Naive thymus-derived CD8-positive, alpha-beta T cell (primary cell): Measurements from ENCODE around the gene RNF17. TPM values are rescaled to one million over a fixed set of nuclear protein-coding genes. Genes with fewer than 3 reads are reported as not detected.
"Not testable (repeated sequence)": the region's sequence is repeated elsewhere in the genome, so short reads cannot be mapped to it uniquely, and the experiment has no call there.

Source experiments
- ATAC-seq, 2 donors: fragments of 150-1000 bp; cut with Tn5 transposase in 1 of 2; sonication (Bioruptor Pico), chemical (Tn5 transposase) in 1 of 2; 1 replicate in 1 of 2; 2 replicates in 1 of 2; pipeline ENCODE4 v1.10.0; 2021; ENCODE audit warnings: mild to moderate bottlenecking in 2 of 2, moderate library complexity in 2 of 2
- POLR2A ChIA-PET: fragments of 350-600 bp; sonication (Branson Sonifier 250); formaldehyde crosslinking; loops from one replicate; lab custom pipeline; 2021; ENCODE audit warnings: antibody characterized with exemption; lab: Charles Lee
- DNase-seq, 10 donors: peaks; one replicate each; pipeline versions ENCODE4 v3.0.0 to v3.0.0-alpha.2; 2020 to 2022
- H3K27ac Mint-ChIP-seq, 10 donors: one replicate each; pipeline ENCODE4 v1.8.0; 2020 to 2022; ENCODE audit warnings: mild to moderate bottlenecking in 10 of 10, mixed read lengths in 10 of 10, moderate library complexity in 4 of 10, inconsistent platforms in 1 of 10
- H3K27me3 Mint-ChIP-seq, 5 donors: one replicate each; pipeline ENCODE4 v1.8.0; 2021 to 2022; ENCODE audit warnings: mixed read lengths in 5 of 5
- H3K36me3 Mint-ChIP-seq, 3 donors: one replicate each; pipeline ENCODE4 v1.8.0; 2020 to 2022; ENCODE audit warnings: mixed read lengths in 3 of 3, mild to moderate bottlenecking in 2 of 3, inconsistent platforms in 1 of 3
- H3K4me1 Mint-ChIP-seq, 4 donors: one replicate each; pipeline ENCODE4 v1.8.0; 2021 to 2022; ENCODE audit warnings: mixed read lengths in 4 of 4
- H3K4me3 Mint-ChIP-seq, 10 donors: one replicate each; pipeline ENCODE4 v1.8.0; 2020 to 2022; ENCODE audit warnings: mild to moderate bottlenecking in 10 of 10, mixed read lengths in 10 of 10, moderate library complexity in 6 of 10, inconsistent platforms in 1 of 10
- H3K9me3 Mint-ChIP-seq, 9 donors: one replicate each; pipeline ENCODE4 v1.8.0; 2020 to 2022; ENCODE audit warnings: mixed read lengths in 9 of 9, mild to moderate bottlenecking in 3 of 9, inconsistent platforms in 1 of 9, moderate library complexity in 1 of 9
- polyA plus RNA-seq, 3 donors: library from polyadenylated mRNA; unstranded; fragments of 300-500 nt; fragmentation: Illumina TruSeq; gene quantifications; one replicate each; pipeline ENCODE4 v1.2.3, GENCODE V29; 2021
- total RNA-seq, 8 experiments: library from RNA in 2 of 8; stranded (reverse) in 2 of 8; gene quantifications; one replicate each; pipeline ENCODE4 v1.2.3 and lab custom pipeline; 2021 to 2026

Gene RNF17
- total and polyA plus RNA-seq, 5 experiments from 2014 or later = 0.64 TPM; not detected in 4

DNA sequence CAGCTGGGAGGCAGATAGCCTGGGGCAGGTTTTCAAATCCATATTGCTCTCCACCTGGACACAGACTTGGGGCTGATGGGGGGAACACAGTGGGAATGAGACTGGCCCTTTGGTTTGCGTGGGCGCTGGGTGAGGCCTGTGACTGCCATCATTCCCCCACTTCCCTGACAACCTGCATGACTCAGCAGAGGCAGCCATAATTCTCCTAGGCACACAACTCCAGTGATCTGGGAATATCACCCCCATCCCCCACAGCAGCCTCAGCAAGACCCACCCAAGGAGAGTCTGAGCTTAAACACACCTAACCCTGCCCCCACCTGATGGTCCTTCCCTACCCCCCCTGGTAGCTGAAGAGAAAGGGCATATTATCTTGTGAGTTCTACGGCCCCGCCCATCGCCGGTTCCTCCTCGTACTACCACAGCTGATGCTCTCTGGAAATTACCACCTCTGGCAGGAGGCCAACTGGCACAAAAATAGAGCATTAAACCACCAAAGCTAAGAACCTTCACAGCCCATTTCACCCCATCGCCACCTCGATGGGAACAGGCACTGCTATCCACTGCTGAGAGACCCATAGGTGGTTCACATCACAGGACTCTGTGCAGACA is 71.0 kb downstream of the RNF17 start:
- ATAC-seq (no peak), DNase-seq (no peak)
- H3K4me1 Mint-ChIP-seq = no peaks in the 10 kb centered on the region
- H3K4me3 Mint-ChIP-seq = no peak overlapping the region
- no peaks in the 10 kb centered on the region for H3K9me3 Mint-ChIP-seq
- POLR2A ChIA-PET = no interaction called here
- no peak overlapping the region for H3K27ac Mint-ChIP-seq
- peaks cover 10 to 51% (median 18%) of the 10 kb centered on the region in 5 donors for H3K27me3 Mint-ChIP-seq
- H3K36me3 Mint-ChIP-seq = no peaks in the 10 kb centered on the region

DNA sequence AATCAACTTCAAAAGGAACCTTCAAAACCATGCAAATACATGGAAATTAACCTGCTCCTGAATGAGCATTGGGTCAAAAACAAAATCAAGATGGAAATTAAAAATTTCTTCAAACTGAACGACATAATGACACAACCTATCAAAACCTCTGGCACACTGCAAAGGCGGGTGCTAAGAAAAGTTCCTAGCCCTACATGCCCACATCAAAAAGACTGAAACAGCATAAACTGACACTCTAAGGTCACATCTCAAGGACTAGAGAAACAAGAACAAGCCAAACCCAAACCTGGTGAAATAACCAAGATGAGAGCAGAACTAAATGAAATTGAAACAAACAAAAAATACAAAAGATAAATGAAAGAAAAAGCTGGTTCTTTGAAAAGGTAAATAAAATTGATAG is 73.6 kb downstream of the RNF17 start:
- peaks cover 6 to 39% (median 15%) of the 10 kb centered on the region in 5 donors for H3K27me3 Mint-ChIP-seq
- POLR2A ChIA-PET, DNase-seq, H3K36me3 Mint-ChIP-seq, H3K27ac Mint-ChIP-seq, H3K4me3 Mint-ChIP-seq, ATAC-seq, H3K9me3 Mint-ChIP-seq, H3K4me1 Mint-ChIP-seq: not testable (repeated sequence)

DNA sequence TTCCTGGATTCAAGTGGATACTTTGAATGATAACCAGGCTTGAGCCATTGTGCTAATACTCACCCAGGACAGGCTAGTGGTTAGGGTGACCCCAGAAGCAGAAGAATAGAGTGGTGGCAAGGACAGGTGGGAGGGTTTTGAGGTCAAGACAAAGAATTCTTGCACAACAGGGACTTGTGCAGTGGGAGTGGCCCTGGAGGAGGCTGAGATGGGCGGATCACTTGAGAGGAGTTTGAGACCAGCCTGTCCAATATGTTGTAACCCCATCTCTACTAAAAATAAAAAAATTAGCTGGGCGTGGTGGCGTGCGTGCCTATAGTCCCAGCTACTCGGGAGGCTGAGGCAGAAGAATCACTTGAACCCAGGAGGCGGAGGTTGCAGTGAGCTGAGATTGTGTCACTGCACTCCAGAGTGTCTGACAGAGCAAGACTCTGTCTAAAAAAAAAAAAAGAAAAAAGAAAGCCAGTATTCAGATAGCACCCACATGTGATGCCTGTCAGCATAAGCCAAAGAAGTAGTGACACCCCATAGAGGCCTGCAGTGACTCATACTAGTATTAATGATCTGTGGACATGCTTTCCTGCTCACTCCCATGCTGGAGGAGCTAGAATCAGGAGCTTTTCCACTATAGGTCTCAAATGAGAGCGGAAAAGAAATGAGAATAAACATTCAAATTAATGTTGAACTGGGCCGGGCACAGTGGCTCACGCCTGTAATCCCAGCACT is 78.7 kb downstream of the RNF17 start:
- Mint-ChIP-seq H3K27ac (no peak overlapping the region), H3K36me3 (no peaks in the 10 kb centered on the region), H3K4me1 (peaks cover 0 to 2% (median 0%) of the 10 kb centered on the region in 4 donors), H3K27me3 (peaks cover 0 to 8% (median 0%) of the 10 kb centered on the region in 5 donors), H3K4me3 (no peak overlapping the region), H3K9me3 (no peaks in the 10 kb centered on the region)
- ATAC-seq = no peak
- no peak for DNase-seq
- POLR2A ChIA-PET = no interaction called here

DNA sequence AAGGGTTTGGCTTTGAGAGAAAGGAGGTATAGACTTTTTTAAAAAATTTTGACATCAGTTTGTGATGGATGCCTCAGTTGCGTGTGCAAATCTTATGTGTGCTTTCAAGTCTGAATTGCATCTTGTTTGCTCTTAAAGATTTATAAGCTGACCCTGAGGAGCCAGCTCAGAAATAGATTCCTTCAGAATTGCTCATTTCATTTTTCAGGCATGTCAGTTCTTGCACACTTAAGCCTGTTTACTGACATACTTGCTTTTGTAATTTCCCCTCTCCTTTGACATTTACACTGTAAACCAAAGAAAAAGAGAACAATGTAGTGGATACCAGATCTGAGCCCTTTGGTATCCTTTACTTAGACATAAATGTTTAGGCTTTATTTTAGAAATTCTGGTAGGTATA is 87.6 kb downstream of the RNF17 start:
- no peak overlapping the region for H3K27ac Mint-ChIP-seq
- POLR2A ChIA-PET = no interaction called here
- H3K9me3 Mint-ChIP-seq = no peaks in the 10 kb centered on the region
- peaks cover 0 to 2% (median 0%) of the 10 kb centered on the region in 4 donors for H3K4me1 Mint-ChIP-seq
- peaks cover 0 to 13% (median 6%) of the 10 kb centered on the region in 5 donors for H3K27me3 Mint-ChIP-seq
- DNase-seq (no peak), ATAC-seq (no peak)
- H3K4me3 Mint-ChIP-seq = no peak overlapping the region
- H3K36me3 Mint-ChIP-seq = no peaks in the 10 kb centered on the region

DNA sequence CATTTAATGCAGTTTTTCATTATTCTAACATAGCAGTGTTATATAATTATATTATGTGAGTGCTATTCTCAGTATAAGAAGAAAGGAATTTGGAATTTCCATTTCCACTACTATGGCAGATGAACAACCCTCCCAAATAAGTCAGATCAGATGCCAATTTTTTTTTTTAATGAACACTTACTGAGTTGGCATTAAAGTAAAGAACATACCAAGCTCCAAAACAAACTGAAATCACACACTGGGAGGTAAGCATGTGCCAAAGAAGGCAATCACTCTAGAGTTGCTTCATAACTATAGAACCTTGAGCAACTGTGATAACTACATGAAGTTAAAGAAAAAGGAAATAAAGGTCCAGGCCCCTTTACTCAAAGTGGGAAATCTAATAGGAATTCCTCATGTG is 90.3 kb downstream of the RNF17 start:
- H3K27ac Mint-ChIP-seq = no peak overlapping the region
- H3K27me3 Mint-ChIP-seq = peaks cover 0 to 19% (median 6%) of the 10 kb centered on the region in 5 donors
- ATAC-seq (no peak), DNase-seq (no peak)
- POLR2A ChIA-PET = no interaction called here
- H3K9me3 Mint-ChIP-seq = no peaks in the 10 kb centered on the region
- no peaks in the 10 kb centered on the region for H3K36me3 Mint-ChIP-seq
- peaks cover 0 to 2% (median 0%) of the 10 kb centered on the region in 4 donors for H3K4me1 Mint-ChIP-seq
- no peak overlapping the region for H3K4me3 Mint-ChIP-seq

DNA sequence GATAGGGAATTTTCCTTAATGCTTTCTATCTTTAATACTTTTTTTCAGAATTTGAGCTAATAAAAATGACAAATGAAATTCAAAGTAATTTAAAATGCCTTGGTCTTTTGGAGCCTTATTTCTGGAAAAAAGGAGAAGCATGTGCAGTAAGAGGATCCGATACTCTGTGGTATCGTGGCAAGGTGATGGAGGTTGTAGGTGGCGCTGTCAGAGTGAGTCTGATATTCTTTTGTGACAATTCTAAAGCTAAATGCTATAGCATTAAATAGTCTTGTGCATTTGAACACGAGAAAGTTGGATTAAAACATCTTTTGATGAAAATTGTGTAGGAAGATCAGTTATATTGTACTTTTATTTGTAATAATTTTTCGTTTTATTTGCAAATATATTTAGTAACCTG is 95.0 kb downstream of the RNF17 start:
- H3K4me3 Mint-ChIP-seq = no peak overlapping the region
- H3K4me1 Mint-ChIP-seq = no peaks in the 10 kb centered on the region
- POLR2A ChIA-PET = no interaction called here
- DNase-seq = no peak
- no peaks in the 10 kb centered on the region for H3K9me3 Mint-ChIP-seq
- H3K27me3 Mint-ChIP-seq = peaks cover 0 to 11% (median 4%) of the 10 kb centered on the region in 5 donors
- no peak for ATAC-seq
- no peaks in the 10 kb centered on the region for H3K36me3 Mint-ChIP-seq
- H3K27ac Mint-ChIP-seq = no peak overlapping the region

DNA sequence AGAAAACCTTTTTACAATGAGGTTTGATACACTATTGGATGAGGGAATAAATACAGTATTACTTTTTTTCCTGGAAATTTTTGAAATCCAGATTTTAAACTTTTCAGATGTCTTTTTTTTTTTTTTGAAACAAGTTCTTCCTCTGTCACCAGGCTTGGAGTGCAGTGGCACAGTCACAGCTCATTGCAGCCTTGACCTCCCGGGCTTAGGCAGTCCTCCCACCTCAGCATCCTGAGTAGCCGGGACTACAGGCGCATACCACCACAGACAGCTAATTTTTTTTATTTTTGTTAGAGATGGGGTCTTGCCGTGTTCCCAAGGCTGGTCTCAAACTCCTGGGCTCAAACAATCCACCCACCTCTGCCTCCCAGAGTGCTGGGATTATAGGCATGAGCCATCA is 96.8 kb downstream of the RNF17 start:
- Mint-ChIP-seq H3K27ac (no peak overlapping the region), H3K27me3 (peaks cover 0 to 11% (median 3%) of the 10 kb centered on the region in 5 donors), H3K36me3 (no peaks in the 10 kb centered on the region), H3K4me1 (peaks cover 0 to 8% (median 5%) of the 10 kb centered on the region in 4 donors), H3K4me3 (no peak overlapping the region), H3K9me3 (no peaks in the 10 kb centered on the region)
- DNase-seq = no peak
- POLR2A ChIA-PET = no interaction called here
- no peak for ATAC-seq

DNA sequence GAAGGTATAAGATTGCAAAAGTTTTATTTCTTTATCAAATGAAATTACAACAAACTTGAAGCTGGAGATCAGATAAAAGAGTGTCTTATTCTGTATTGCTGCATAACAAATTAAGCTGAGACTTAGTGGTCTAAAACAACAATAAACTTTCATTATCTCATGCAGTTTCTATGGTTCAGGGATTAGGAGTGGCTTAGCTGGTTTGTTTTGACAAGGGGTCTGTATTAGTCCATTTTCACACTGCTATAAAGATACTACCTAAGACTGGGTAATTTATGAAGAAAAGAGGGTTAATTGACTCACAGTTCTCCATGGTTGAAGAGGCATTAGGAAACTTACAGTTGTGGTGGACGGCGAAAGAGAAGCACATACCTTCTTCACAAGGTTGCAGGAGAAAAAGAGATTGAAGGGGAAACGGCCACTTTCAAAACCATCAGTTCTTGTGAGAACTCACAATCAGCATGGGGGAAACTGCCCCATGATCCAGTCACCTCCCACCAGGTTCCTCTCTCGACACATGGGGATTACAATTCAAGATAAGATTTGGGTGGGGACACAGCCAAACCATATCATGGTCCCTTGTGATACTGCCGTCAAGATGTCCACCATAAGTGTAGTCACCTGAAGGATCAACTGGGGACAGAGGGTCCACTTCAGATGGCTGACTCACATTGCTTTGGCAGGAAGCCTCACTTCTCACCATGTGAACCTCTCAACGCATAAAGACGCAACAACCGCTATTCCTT is 97.8 kb downstream of the RNF17 start:
- Mint-ChIP-seq H3K36me3 (no peaks in the 10 kb centered on the region), H3K4me1 (peaks cover 0 to 11% (median 5%) of the 10 kb centered on the region in 4 donors), H3K27ac (no peak overlapping the region), H3K27me3 (peaks cover 0 to 7% (median 2%) of the 10 kb centered on the region in 5 donors), H3K9me3 (no peaks in the 10 kb centered on the region), H3K4me3 (no peak overlapping the region)
- ATAC-seq = no peak
- DNase-seq = no peak
- POLR2A ChIA-PET = no interaction called here

DNA sequence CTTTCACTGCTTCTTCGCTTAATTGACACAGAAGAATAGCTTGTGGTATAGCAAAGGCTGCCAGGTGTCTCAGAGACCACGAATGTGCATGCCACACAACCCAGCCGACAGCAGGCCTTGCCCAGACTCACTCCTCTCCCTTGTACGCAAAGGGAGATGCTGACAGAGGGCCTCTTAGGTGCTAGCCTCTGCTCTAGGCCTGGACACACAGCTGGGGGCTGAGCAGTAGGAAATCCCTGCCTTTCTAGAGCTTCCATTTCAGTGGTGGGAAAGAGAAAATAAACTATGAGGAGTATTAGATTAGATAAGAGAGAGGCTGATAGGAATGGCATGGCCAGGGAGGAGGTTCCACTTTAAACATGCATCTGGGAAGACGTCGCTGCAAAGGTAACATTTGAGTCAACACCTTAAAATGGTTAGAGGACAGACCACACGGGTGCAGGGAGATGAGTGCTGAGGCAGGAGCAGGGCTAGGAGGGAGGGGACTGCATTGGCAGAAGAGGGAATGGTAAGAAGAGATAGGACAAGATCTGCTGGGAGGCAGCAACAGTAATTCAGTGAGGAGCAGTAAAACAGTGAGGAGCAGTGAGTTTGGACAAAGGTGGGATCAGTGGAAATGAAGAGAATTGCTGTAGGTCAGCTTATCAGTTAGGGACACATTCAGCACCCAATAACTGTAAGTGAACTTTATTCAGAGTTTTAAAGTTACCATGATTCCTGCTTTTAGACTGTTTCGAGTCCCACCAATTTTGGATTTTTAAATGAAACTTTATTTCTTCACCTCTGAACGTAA is 100.0 kb downstream of the RNF17 start:
- Mint-ChIP-seq H3K9me3 (no peaks in the 10 kb centered on the region), H3K4me1 (peaks cover under 1 to 11% (median 5%) of the 10 kb centered on the region in 4 donors), H3K4me3 (no peak overlapping the region), H3K36me3 (no peaks in the 10 kb centered on the region), H3K27ac (no peak overlapping the region), H3K27me3 (peaks cover 0 to 10% (median 6%) of the 10 kb centered on the region in 5 donors)
- POLR2A ChIA-PET = no interaction called here
- ATAC-seq (no peak), DNase-seq (no peak)

DNA sequence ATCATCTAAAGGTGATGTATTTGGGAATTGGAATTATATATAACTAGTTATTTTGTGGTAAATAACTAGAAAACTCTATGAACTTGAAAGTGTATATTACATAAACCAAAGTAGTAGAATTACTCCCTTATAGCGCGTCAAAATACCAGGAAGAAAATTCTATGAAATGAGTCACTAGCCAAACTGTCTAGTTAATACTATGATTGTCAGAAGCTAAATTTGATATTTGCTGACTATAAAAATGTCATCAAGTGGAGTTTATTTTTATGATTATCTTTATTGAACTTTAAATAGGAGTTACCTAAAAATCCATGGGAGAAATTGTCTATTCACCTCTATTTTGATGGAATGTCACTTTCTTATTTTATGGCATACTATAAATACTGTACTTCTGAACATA is 100.6 kb downstream of the RNF17 start:
- no peaks in the 10 kb centered on the region for H3K9me3 Mint-ChIP-seq
- H3K4me3 Mint-ChIP-seq = no peak overlapping the region
- no peaks in the 10 kb centered on the region for H3K36me3 Mint-ChIP-seq
- no peak overlapping the region for H3K27ac Mint-ChIP-seq
- POLR2A ChIA-PET = no interaction called here
- H3K4me1 Mint-ChIP-seq = peaks cover 2 to 11% (median 5%) of the 10 kb centered on the region in 4 donors
- DNase-seq (no peak), ATAC-seq (no peak)
- peaks cover 0 to 13% (median 7%) of the 10 kb centered on the region in 5 donors for H3K27me3 Mint-ChIP-seq

DNA sequence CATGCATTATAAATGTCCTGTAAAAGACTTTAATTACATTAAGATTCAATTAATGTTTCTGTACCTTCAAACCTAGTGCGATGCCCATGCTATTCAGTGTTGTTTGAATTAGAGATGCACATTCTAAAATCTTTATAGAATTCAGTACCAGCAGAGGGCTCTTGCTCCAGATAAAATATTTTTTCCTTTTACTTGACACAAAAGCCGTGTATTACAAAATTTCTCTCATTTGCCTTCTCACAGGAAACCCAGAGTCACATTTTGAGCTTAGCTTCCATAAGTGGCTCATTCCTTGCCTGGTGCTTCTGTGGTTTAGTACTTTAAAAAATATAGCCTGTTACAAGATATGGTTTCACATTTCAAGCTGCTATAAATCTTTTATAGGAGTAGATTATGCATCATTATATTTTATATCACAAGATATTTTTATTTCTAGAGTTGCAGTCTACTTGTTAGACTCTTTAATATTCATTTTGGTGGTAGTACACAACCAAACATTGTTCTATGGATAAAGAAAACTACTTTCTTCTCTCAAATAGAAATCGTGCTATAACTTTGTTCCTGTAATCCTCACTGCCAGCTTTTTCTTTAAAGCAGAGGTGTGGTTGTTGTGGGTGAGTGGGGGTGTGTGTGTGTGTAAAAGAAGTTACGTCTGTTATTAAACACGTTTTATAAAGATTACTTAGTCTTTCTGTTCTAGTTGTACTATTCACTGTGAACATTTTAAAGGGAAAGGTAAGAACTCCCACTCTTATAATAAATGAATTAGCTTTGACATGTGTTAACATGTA is 101.4 kb downstream of the RNF17 start:
- Mint-ChIP-seq H3K36me3 (no peaks in the 10 kb centered on the region), H3K9me3 (no peaks in the 10 kb centered on the region), H3K4me1 (peaks cover 2 to 11% (median 5%) of the 10 kb centered on the region in 4 donors), H3K4me3 (no peak overlapping the region), H3K27me3 (peaks cover 0 to 13% (median 8%) of the 10 kb centered on the region in 5 donors), H3K27ac (no peak overlapping the region)
- no peak for ATAC-seq
- DNase-seq = no peak
- POLR2A ChIA-PET = no interaction called here

DNA sequence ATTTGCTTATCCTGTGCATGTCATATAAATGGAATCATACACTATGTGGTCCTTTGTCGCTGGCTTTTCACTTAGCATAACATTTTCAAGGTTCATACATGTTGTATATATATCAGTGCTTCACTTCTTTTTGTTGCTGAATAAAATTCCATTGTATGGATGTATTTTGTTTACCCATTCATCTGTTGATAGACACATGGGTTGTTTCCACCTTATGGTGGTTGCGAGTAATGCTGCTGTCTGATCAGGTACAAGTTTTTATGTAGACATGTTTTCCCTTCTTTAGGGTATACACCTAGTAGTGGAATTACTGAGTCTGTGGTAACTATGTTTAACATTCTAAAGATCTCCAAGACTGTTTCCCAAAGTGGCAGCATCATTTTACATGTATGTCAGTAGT is 102.5 kb downstream of the RNF17 start:
- peaks cover 2 to 11% (median 5%) of the 10 kb centered on the region in 4 donors for H3K4me1 Mint-ChIP-seq
- no peak overlapping the region for H3K4me3 Mint-ChIP-seq
- H3K27me3 Mint-ChIP-seq = peaks cover 0 to 15% (median 8%) of the 10 kb centered on the region in 5 donors
- POLR2A ChIA-PET = no interaction called here
- H3K27ac Mint-ChIP-seq = no peak overlapping the region
- ATAC-seq = no peak
- no peak for DNase-seq
- no peaks in the 10 kb centered on the region for H3K9me3 Mint-ChIP-seq
- no peaks in the 10 kb centered on the region for H3K36me3 Mint-ChIP-seq
